Neuron (in vitro differentiated cells): ENCODE results near the gene CACNB4.
"Not testable (repeated sequence)": the region's sequence is repeated elsewhere in the genome, so short reads cannot be mapped to it uniquely, and the experiment has no call there.

Source experiments
- H2AFZ ChIP-seq: one replicate; pipeline ENCODE4 v1.6.1; 2013; ENCODE audit warnings: low read depth, mild to moderate bottlenecking, inconsistent platforms, low read length, moderate library complexity
- H3K27me3 ChIP-seq: one replicate; pipeline ENCODE4 v1.6.1; 2013; ENCODE audit warnings: low read length; ENCODE audit not compliant: insufficient read depth
- H3K36me3 ChIP-seq: one replicate; pipeline ENCODE4 v1.6.1; 2013; ENCODE audit warnings: low read length; ENCODE audit not compliant: insufficient read depth
- H3K4me1 ChIP-seq: one replicate; pipeline ENCODE4 v1.6.1; 2013; ENCODE audit warnings: low read length; ENCODE audit not compliant: insufficient read depth
- H3K4me3 ChIP-seq: 2 replicates; pipeline ENCODE4 v1.5.1; 2013; ENCODE audit warnings: mild to moderate bottlenecking, low read length, moderate library complexity
- H3K9me3 ChIP-seq: one replicate; pipeline ENCODE4 v1.6.1; 2013; ENCODE audit warnings: low read length

CACNB4 gene

GRCh38 chr2:151946250-151946884, 152.5 kb downstream of the CACNB4 start:
- Histone ChIP-seq H3K9me3 (peaks cover 3% of the 10 kb centered on the region), H3K27me3 (no peaks in the 10 kb centered on the region), H3K36me3 (no peaks in the 10 kb centered on the region), H3K4me3 (no peak overlapping the region), H2AFZ (no peak overlapping the region), H3K4me1 (no peaks in the 10 kb centered on the region)

GRCh38 chr2:151945602-151946001, 153.2 kb downstream of the CACNB4 start:
- Histone ChIP-seq H3K4me1 (no peaks in the 10 kb centered on the region), H3K36me3 (no peaks in the 10 kb centered on the region), H3K27me3 (no peaks in the 10 kb centered on the region), H3K9me3 (peaks cover 3% of the 10 kb centered on the region), H3K4me3 (no peak overlapping the region), H2AFZ (no peak overlapping the region)

GRCh38 chr2:151945186-151945585, 153.7 kb downstream of the CACNB4 start:
- Histone ChIP-seq H3K4me3 (no peak overlapping the region), H3K36me3 (no peaks in the 10 kb centered on the region), H3K4me1 (no peaks in the 10 kb centered on the region), H3K27me3 (no peaks in the 10 kb centered on the region), H3K9me3 (peaks cover 3% of the 10 kb centered on the region), H2AFZ (no peak overlapping the region)

GRCh38 chr2:151943461-151943860, 155.4 kb downstream of the CACNB4 start:
- H3K4me1 ChIP-seq, result peaks cover 5% of the 10 kb centered on the region

GRCh38 chr2:151942540-151943205, 156.2 kb downstream of the CACNB4 start:
- H3K4me1 ChIP-seq, H3K27me3 ChIP-seq, H3K4me3 ChIP-seq, H2AFZ ChIP-seq, H3K9me3 ChIP-seq, H3K36me3 ChIP-seq: not testable (repeated sequence)

More at GRCh38 chr2:151943461-151943860, 155.4 kb downstream of the CACNB4 start:
- peaks cover 3% of the 10 kb centered on the region for H3K9me3 ChIP-seq
- no peak overlapping the region for H3K4me3 ChIP-seq
- H3K27me3 ChIP-seq, result no peaks in the 10 kb centered on the region
- no peak overlapping the region for H2AFZ ChIP-seq
- H3K36me3 ChIP-seq, result no peaks in the 10 kb centered on the region

- Histone ChIP-seq H3K4me3 (no peak overlapping the region), H3K36me3 (no peaks in the 10 kb centered on the region), H3K9me3 (peaks cover 3% of the 10 kb centered on the region), H3K4me1 (peaks cover 5% of the 10 kb centered on the region), H3K27me3 (no peaks in the 10 kb centered on the region), H2AFZ (no peak overlapping the region)
Observed at GRCh38 chr2:151937966-151938365, 160.9 kb downstream of the CACNB4 start.

GRCh38 chr2:151936626-151937025, 162.2 kb downstream of the CACNB4 start:
- H3K27me3 ChIP-seq, result no peaks in the 10 kb centered on the region
- no peaks in the 10 kb centered on the region for H3K36me3 ChIP-seq
- no peak overlapping the region for H2AFZ ChIP-seq
- H3K4me3 ChIP-seq, result no peak overlapping the region
- H3K9me3 ChIP-seq, result no peaks in the 10 kb centered on the region
- H3K4me1 ChIP-seq, result peaks cover 5% of the 10 kb centered on the region

GRCh38 chr2:151933266-151933804, 165.5 kb downstream of the CACNB4 start:
- no peaks in the 10 kb centered on the region for H3K4me1 ChIP-seq
- H3K9me3 ChIP-seq, result no peaks in the 10 kb centered on the region
- H2AFZ ChIP-seq, result no peak overlapping the region
- H3K36me3 ChIP-seq, result no peaks in the 10 kb centered on the region
- no peaks in the 10 kb centered on the region for H3K27me3 ChIP-seq
- H3K4me3 ChIP-seq, result no peak overlapping the region

GRCh38 chr2:151931756-151932155, 167.1 kb downstream of the CACNB4 start:
- H3K9me3 ChIP-seq, result no peaks in the 10 kb centered on the region
- no peaks in the 10 kb centered on the region for H3K36me3 ChIP-seq
- H3K4me1 ChIP-seq, result no peaks in the 10 kb centered on the region
- H3K27me3 ChIP-seq, result no peaks in the 10 kb centered on the region
- no peak overlapping the region for H3K4me3 ChIP-seq
- no peak overlapping the region for H2AFZ ChIP-seq

GRCh38 chr2:151931030-151931611, 167.7 kb downstream of the CACNB4 start:
- Histone ChIP-seq H3K9me3 (no peaks in the 10 kb centered on the region), H3K4me3 (no peak overlapping the region), H3K4me1 (no peaks in the 10 kb centered on the region), H3K27me3 (no peaks in the 10 kb centered on the region), H3K36me3 (no peaks in the 10 kb centered on the region), H2AFZ (no peak overlapping the region)

- Histone ChIP-seq H3K9me3 (no peaks in the 10 kb centered on the region), H3K4me3 (no peak overlapping the region), H3K36me3 (no peaks in the 10 kb centered on the region), H3K4me1 (no peaks in the 10 kb centered on the region), H3K27me3 (no peaks in the 10 kb centered on the region), H2AFZ (no peak overlapping the region)
Observed at GRCh38 chr2:151930042-151930441, 168.8 kb downstream of the CACNB4 start.

GRCh38 chr2:151928380-151928779, 170.5 kb downstream of the CACNB4 start:
- no peak overlapping the region for H3K4me3 ChIP-seq
- no peaks in the 10 kb centered on the region for H3K36me3 ChIP-seq
- no peak overlapping the region for H2AFZ ChIP-seq
- H3K4me1 ChIP-seq, result no peaks in the 10 kb centered on the region
- H3K9me3 ChIP-seq, result no peaks in the 10 kb centered on the region
- no peaks in the 10 kb centered on the region for H3K27me3 ChIP-seq

GRCh38 chr2:151927501-151928221, 171.2 kb downstream of the CACNB4 start:
- no peaks in the 10 kb centered on the region for H3K4me1 ChIP-seq
- H3K27me3 ChIP-seq, result no peaks in the 10 kb centered on the region
- no peak overlapping the region for H3K4me3 ChIP-seq
- H3K36me3 ChIP-seq, result no peaks in the 10 kb centered on the region
- no peak overlapping the region for H2AFZ ChIP-seq
- H3K9me3 ChIP-seq, result no peaks in the 10 kb centered on the region
